ENCODE results near the gene TMA7B. TPM values are rescaled to one million over a fixed set of nuclear protein-coding genes. Genes with fewer than 3 reads are reported as not detected.

The TMA7B gene
- total and polyA plus RNA-seq, 2 donors (not counting 3 experiments of a cell fraction or from before 2014, with no cell fraction given): not detected

- no peak overlapping the region for H3K4me3 ChIP-seq (replicated peaks in 1 of 3; ENCODE audit: insufficient read depth in 1 of 3, low read depth in 1 of 3, low read length in 3 of 3)
- dilution Hi-C loops (cut with MboI; ENCODE audit: extremely low pct_ligation_motif_present, low sequenced_read_pairs): loop anchor here (25.0 kb wide), 1 partner anchor 438 kb away; the partner anchor contains the start of gene CACNA1I
Measured at GRCh38 chr22:40000171-40000570, 40.0 kb downstream of the TMA7B start.

More at GRCh38 chr22:40000171-40000570, 40.0 kb downstream of the TMA7B start:
- H3K9me1 ChIP-seq (replicated peaks; ENCODE audit: control insufficient read depth, extremely low read depth, insufficient read depth, low read length): no peaks in the 10 kb centered on the region
- DNase-seq (ENCODE audit: low read depth, low spot score) (no peak), FAIRE-seq (no peak)
- no peaks in the 10 kb centered on the region for H3K9me3 ChIP-seq (replicated peaks; ENCODE audit: control insufficient read depth, insufficient read depth, low read length)
- H3K79me2 ChIP-seq (ENCODE audit: control insufficient read depth, insufficient read depth, low read length): no peaks in the 10 kb centered on the region
- intact Hi-C loops (cut with micrococcal nuclease): no loop called here
- ChIA-PET CTCF (interaction anchor here (0.5 to 3.9 kb wide), 6 partner anchors 10 to 466 kb away, joined by 3 to 16 read pairs (median 5); no protein-coding TSS in a partner anchor), POLR2A (no interaction called here)
- no peak overlapping the region for H2AFZ ChIP-seq (ENCODE audit: low read depth, low read length)
- H3K27ac ChIP-seq (ENCODE audit: insufficient read depth, low read depth, low read length): no peak overlapping the region
- H3K4me2 ChIP-seq (ENCODE audit: insufficient read depth, low read length): no peak overlapping the region
- H3K4me1 ChIP-seq (ENCODE audit: control insufficient read depth, extremely low read depth, insufficient read depth, low read length): no peaks in the 10 kb centered on the region
- no peaks in the 10 kb centered on the region for H3K36me3 ChIP-seq (ENCODE audit: control insufficient read depth in 2 of 2, extremely low read depth in 1 of 2, insufficient read depth in 2 of 2, low read length in 2 of 2)
- no peak overlapping the region for H3K9ac ChIP-seq (replicated peaks; ENCODE audit: extremely low read depth, insufficient read depth, low read length)
- no peak for TF ChIP-seq POLR2A (IDR thresholded peaks at IDR 0.05; ENCODE audit: low read depth, low read length)
- no peak for TF ChIP-seq MYC (IDR thresholded peaks at IDR 0.05; ENCODE audit: low read depth, low read length)
- TF ChIP-seq GATA2 (IDR thresholded peaks at IDR 0.05; ENCODE audit: insufficient read depth, insufficient read length, low read depth, low read length): no peak
- TF ChIP-seq CTCF (IDR thresholded peaks at IDR 0.05; ENCODE audit: extremely low read depth in 1 of 2, insufficient read depth in 1 of 2, low read depth in 1 of 2, low read length in 2 of 2): no peak
- no peak for TF ChIP-seq FOS (IDR thresholded peaks at IDR 0.05; ENCODE audit: borderline replicate concordance, insufficient read depth, low read length)
- no peak for TF ChIP-seq POLR2AphosphoS5 (IDR thresholded peaks at IDR 0.05; ENCODE audit: insufficient read depth, low read depth, low read length)
- TF ChIP-seq EZH2 (IDR thresholded peaks at IDR 0.05; ENCODE audit: borderline replicate concordance, low read depth, low read length, severe bottlenecking): no peak
- no peak for TF ChIP-seq JUN (IDR thresholded peaks at IDR 0.05; ENCODE audit: borderline replicate concordance, insufficient read depth, insufficient read length, low read depth)
- no peak for TF ChIP-seq MAX (IDR thresholded peaks at IDR 0.05; ENCODE audit: insufficient read depth, insufficient read length)
- peaks cover 11 to 15% of the 10 kb centered on the region in 2 experiments for H3K27me3 ChIP-seq (ENCODE audit: control insufficient read depth in 2 of 2, insufficient read depth in 2 of 2, low read length in 2 of 2)
- no TSS peak for BruUV-seq (replicated peaks)
- no peaks in the 10 kb centered on the region for H4K20me1 ChIP-seq (replicated peaks; ENCODE audit: control insufficient read depth, extremely low read depth, insufficient read depth, low read length)

Measured in endothelial cell of umbilical vein (primary cell).